Right ventricle myocardium superior (tissue), 1 donor: ENCODE measurements around the gene CMTM7. TPM values are rescaled to one million over a fixed set of nuclear protein-coding genes. Genes with fewer than 3 reads are reported as not detected.

Source experiments
- ATAC-seq: fragments of 200-7000 bp; cut with Tn5 transposase; one replicate; pipeline ENCODE4 v1.9.1; 2020; ENCODE audit warnings: mild to moderate bottlenecking; ENCODE audit not compliant: poor library complexity
- DNase-seq: peaks from one replicate; pipeline ENCODE4 v3.0.0-alpha.2; 2020
- intact Hi-C: fragments of 100-400 bp; cut with DNase I; formaldehyde crosslinking; loops from one replicate; pipeline ENCODE4 v1.11.2; 2022
- long read RNA-seq: library from polyadenylated mRNA; unstranded; transcript quantifications from one replicate; pipeline ENCODE4 v2.0.0, GENCODE V29; 2021
- total RNA-seq: library from RNA; stranded (reverse); fragmentation: NEBNext Ultra II Directional; extraction: Animal tissue kit (Norgen Biotek cat#: 25700); gene quantifications from one replicate; pipeline ENCODE4 v1.2.1, GENCODE V29; 2021
- donor health status: DM: no; HTN: yes; CAD: no; lungs with severe emphysema.

The CMTM7 gene, protein sequence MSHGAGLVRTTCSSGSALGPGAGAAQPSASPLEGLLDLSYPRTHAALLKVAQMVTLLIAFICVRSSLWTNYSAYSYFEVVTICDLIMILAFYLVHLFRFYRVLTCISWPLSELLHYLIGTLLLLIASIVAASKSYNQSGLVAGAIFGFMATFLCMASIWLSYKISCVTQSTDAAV
- 2.7 TPM for total RNA-seq
- long read RNA-seq, partial matches to known transcripts: 0 of 5 reads
- long read RNA-seq, other reads (novel, unspliced or antisense): 1 of 5 reads

DNA sequence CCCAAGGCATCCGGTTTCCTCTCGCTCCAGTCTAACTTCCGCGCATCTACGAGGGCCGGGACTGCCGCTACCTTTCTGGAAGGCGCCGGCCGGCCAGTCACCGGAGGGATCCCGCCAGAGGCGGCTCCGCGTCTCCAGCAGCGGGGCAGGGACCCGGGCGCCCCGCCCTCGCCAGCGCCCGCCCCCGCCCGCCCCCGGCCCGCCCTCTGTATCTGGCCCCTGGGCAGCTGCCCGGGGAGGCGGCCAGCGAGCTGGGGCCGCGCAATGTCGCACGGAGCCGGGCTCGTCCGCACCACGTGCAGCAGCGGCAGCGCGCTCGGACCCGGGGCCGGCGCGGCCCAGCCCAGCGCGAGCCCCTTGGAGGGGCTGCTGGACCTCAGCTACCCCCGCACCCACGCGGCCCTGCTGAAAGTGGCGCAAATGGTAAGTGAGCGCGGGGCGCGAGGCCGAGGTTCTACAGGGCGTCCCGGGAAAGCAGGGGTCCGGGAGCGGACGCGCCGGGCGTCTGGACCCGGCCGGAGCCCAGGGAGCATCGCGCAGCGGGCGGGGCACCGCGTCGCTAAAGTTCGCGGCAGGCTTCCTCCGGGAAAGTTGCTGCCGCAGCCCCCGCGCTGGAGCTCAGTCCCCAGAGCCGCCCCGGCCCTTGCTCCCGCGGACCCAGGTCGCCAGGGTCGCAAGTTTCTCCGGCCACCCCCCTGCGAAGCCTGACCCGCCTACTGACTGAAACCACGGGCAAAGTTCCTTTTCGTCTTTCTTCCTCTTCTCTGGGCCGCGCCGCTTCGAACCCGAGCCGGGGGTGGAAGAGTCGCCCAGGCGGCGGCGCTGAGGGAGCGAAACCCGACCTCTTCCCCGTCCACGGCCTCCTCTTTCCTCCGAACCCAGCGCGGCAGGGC is at the start of gene CMTM7:
CMTM7 (plus strand) TSS at position 211 of the 893 bp plus-strand sequence; CDS start at position 265, 54 bp downstream.
- intact Hi-C loops: no loop called here
- DNase-seq: peak; percentile 86

DNA sequence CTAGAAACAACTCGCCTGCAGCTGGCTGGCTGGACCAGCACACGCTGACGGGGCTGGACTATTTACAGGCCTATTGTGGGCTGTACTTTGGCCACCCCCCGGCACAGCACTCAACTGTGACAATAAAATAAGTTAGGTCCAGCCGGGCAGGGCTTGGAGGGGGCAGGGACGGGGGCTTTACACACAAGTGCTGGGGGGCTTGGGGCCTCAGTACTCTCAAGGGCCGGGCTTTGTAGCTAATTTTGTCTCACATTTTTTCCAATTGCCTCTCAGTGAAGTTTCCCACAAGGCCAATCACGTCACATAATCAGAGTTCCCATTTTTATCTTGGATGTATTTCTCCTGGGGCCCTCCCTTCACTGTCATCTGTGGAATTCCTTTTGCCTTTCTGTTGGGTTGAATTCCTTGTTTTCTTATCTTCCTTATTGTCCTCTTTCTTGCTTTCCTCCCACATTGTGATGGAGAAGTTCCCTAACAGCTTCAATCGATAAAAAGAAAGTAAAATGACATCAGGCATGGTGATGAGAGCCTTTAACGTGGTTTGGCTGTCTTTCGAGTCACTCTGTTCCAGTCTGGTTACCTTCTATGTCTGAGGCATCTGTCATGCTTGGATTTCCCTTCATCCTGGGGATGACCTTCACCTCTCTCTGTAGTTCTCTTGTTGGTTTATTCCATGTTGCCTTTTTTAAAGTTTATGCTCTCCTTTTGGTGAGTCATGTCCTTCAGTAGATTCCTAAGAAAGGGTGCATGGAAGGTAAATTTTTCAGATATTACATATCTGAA is 44.1 kb upstream of the CMTM7 start:
- peak; percentile 61 for DNase-seq
- peak; percentile 83 for ATAC-seq
- intact Hi-C loops: no loop called here

More for the DNA sequence above, at the start of gene CMTM7:
- peak; percentile 97 for ATAC-seq

- intact Hi-C loops: no loop called here
- DNase-seq (no peak), ATAC-seq (no peak)
Measured at GRCh38 chr3:32349184-32349583, 42.5 kb upstream of the CMTM7 start.

- DNase-seq: no peak
- ATAC-seq: no peak
- intact Hi-C loops: no loop called here
Measured at GRCh38 chr3:32352563-32352962, 39.1 kb upstream of the CMTM7 start.

GRCh38 chr3:32353351-32353750 is 38.3 kb upstream of the CMTM7 start:
- DNase-seq (no peak), ATAC-seq (no peak)
- intact Hi-C loops: no loop called here

DNA sequence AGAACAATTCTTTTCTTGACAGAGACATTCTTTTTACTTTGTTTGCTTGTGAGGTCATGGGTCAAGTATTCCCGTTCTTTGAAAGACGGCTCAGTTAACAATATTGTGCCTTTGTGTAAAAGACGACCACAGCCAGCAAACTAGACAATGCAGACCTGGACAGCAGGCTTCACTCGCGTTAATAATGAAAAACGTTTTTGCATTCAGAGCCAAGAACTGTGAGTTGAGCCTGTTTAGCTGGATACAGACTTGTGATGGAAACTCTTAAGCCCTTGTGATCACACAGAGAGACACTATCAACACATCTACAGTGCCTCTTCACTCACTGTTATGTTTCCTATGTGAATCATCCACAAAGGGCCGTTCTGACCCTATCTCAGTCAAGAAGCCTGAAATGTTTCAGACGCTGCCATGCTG is 37.3 kb upstream of the CMTM7 start:
- ATAC-seq (no peak), DNase-seq (no peak)
- intact Hi-C loops: no loop called here

DNA sequence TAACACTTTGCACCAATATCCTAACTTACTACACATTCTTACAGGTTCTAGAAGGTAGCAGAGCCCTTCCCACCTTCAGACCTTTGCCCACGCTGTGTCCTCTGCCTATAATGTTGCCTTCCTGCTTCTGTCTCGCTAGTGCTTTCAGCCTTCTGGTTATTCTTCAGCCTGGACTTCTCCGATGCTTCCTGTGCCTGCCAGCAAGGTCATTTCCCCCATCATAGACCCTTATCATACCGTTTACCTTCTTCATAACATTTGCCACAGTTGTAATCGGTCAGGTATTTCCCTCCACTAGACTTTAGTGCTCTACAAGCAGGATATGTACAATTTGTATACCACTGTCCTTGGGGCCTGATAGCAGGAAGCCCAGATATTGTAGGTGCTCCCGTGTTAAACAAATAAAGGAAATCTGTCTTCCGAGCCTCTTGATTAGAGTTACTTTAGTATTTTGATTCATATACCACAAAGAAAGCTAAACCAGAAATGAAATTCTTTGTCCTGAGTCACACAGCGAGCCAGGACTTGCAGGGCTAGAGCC is 35.8 kb upstream of the CMTM7 start:
- DNase-seq: no peak
- intact Hi-C loops: no loop called here
- ATAC-seq: no peak

- intact Hi-C loops: no loop called here
- DNase-seq (no peak), ATAC-seq (no peak)
Measured at GRCh38 chr3:32359766-32360492, 31.7 kb upstream of the CMTM7 start.

- DNase-seq: no peak
- ATAC-seq: no peak
- intact Hi-C loops: no loop called here
Measured at GRCh38 chr3:32360493-32360827, 31.2 kb upstream of the CMTM7 start.

DNA sequence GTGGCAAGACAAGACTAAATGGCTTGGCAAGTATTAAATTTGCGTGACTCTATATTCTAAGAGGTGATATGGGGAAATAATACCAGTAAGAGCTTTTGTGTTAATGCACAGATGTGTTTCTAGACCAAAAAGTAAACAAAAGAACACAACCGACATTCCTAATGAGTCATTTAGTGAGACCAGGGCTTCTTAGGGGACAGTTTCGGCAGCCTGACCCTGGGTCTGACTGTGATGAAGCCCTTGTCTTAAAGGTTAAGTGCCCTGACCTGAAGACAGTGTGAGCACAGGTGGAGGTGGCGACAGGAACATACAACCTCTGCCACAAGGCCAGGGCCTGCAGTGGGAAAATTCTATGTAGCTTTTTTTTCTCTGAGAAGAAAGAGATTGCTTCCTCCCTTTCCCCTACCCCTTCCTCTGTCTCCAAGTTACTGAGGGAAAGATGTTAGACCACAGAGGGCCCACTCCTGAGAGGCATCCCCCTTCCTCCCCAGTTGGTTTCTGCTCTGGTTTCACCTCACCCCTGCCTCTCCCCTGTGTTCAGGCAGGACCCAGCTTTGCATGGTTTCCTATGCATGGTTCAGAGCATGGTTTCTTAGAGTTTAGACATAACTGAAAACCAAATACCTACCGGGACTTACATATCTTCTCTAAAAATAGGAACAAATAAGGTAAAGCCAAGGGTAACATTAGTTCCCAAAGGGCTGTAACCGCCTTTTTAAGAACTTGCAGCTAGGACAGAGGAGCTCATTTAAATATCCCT is 24.8 kb upstream of the CMTM7 start:
- DNase-seq (no peak), ATAC-seq (no peak)
- intact Hi-C loops: no loop called here

- intact Hi-C loops: no loop called here
- DNase-seq (no peak), ATAC-seq (no peak)
Measured at GRCh38 chr3:32367442-32367841, 24.2 kb upstream of the CMTM7 start.

- no peak for DNase-seq
- ATAC-seq: no peak
- intact Hi-C loops: no loop called here
Measured at GRCh38 chr3:32371461-32372212, 20.0 kb upstream of the CMTM7 start.

GRCh38 chr3:32372213-32372490 is 19.5 kb upstream of the CMTM7 start:
- intact Hi-C loops: no loop called here
- no peak for DNase-seq
- ATAC-seq: no peak

DNA sequence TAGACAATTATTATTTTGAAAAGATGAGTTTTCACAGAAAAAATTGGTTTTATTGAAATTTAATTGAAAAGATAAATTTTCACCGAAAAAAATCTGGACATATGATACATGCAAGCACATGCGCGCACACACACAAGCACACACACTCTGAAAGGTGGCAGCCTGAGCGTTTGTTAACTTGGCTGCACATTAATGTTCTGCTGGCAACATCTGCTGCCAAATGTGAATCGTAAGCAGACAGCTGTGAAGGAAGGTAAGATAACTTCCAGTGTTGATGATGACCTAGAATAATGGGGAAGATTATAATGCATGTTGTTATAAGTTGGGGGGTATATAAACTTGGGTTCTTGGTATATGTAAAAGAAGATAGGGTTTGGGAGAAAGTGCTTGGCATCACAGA is 18.4 kb upstream of the CMTM7 start:
- ATAC-seq (no peak), DNase-seq (no peak)
- intact Hi-C loops: no loop called here

DNA sequence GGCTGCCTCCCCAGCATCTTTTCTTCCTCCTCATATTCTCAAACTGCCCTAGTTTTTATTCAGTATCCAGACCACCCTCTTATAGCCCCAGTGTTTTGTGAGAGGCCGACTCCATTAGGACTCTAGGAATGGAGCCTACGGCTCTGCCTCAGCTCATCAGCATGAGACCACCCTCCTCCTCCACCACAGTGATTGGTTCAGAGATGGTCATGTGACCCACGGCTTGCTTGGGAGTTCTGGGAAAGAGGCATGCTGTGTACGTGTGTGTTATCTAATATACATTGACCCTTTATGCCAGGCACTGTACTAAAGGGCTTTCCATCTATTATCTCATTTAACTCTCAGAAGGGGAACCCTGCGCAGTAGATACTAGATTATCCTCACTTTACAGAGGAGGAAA is 17.8 kb upstream of the CMTM7 start:
- no peak for ATAC-seq
- DNase-seq: no peak
- intact Hi-C loops: loop anchor here (2.0 kb wide), 1 partner anchor 95 kb away; no protein-coding TSS in a partner anchor

GRCh38 chr3:32374788-32375595 is 16.7 kb upstream of the CMTM7 start:
- intact Hi-C loops: loop anchor here (2.0 kb wide), 1 partner anchor 94 kb away; no protein-coding TSS in a partner anchor
- DNase-seq (no peak), ATAC-seq (peak; percentile 75)

DNA sequence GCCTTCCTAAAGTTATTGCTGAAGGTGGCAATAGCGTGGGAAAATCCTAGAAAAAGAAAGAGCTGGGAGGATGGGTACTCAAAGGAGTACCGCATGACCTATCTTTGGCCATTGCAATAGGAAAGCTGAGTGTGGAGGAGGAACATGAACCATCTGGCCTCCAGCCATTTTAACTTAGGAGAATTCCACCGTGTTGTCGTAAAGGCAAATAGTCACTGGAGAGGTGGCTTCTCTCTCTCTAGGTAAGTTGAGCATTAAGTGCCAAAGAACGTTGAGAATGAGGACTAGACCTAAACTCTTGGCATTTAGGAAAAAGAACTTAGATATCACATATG is 16.1 kb upstream of the CMTM7 start:
- intact Hi-C loops: loop anchor here (2.0 kb wide), 1 partner anchor 93 kb away; no protein-coding TSS in a partner anchor
- ATAC-seq: no peak
- DNase-seq: no peak
